Brain microvascular endothelial cell (primary cell): ENCODE results near the gene MRPL23.

Experiments used
- DNase-seq: peaks from one replicate; pipeline ENCODE4 v3.0.0-alpha.2; 2020
- H3K27ac ChIP-seq: fragments of 250-450 bp; sonication (Bioruptor Pico); 2 replicates; pipeline ENCODE4 v1.5.1; 2020; ENCODE audit warnings: mild to moderate bottlenecking, moderate library complexity
- H3K27me3 ChIP-seq: fragments of 250-450 bp; sonication (Bioruptor Pico); replicated peaks from 2 replicates; pipeline ENCODE4 v1.5.1; 2020; ENCODE audit warnings: mild to moderate bottlenecking
- H3K36me3 ChIP-seq: fragments of 250-450 bp; sonication (Bioruptor Pico); replicated peaks from 2 replicates; pipeline ENCODE4 v1.5.1; 2020; ENCODE audit warnings: mild to moderate bottlenecking
- H3K4me3 ChIP-seq: 2 replicates; pipeline ENCODE4 v1.5.1; 2011; ENCODE audit warnings: low read depth, mild to moderate bottlenecking, control low read depth, low read length, moderate library complexity
- in situ Hi-C: cut with HindIII; loops from 2 replicates; pipeline ENCODE4 v1.10.0; 2017; ENCODE audit warnings: low sequenced_read_pairs, low pct_ligation_motif_present
- TF ChIP-seq, protein P1 (sequence below): IDR thresholded peaks from 2 replicates; pipeline ENCODE4 v1.5.1; 2011; ENCODE audit warnings: low read depth, mild to moderate bottlenecking, moderate library complexity, low read length, control low read depth, inconsistent platforms; ENCODE audit errors: missing control alignments

MRPL23 gene

GRCh38 chr11:1942558-1943260 is 4.4 kb upstream of the MRPL23 start:
- Histone ChIP-seq H3K4me3 (no peak overlapping the region), H3K27ac (no peak overlapping the region), H3K36me3 (no peaks in the 10 kb centered on the region), H3K27me3 (no peaks in the 10 kb centered on the region)
- DNase-seq = no peak
- in situ Hi-C loops = no loop called here
- TF ChIP-seq, protein P1, sequence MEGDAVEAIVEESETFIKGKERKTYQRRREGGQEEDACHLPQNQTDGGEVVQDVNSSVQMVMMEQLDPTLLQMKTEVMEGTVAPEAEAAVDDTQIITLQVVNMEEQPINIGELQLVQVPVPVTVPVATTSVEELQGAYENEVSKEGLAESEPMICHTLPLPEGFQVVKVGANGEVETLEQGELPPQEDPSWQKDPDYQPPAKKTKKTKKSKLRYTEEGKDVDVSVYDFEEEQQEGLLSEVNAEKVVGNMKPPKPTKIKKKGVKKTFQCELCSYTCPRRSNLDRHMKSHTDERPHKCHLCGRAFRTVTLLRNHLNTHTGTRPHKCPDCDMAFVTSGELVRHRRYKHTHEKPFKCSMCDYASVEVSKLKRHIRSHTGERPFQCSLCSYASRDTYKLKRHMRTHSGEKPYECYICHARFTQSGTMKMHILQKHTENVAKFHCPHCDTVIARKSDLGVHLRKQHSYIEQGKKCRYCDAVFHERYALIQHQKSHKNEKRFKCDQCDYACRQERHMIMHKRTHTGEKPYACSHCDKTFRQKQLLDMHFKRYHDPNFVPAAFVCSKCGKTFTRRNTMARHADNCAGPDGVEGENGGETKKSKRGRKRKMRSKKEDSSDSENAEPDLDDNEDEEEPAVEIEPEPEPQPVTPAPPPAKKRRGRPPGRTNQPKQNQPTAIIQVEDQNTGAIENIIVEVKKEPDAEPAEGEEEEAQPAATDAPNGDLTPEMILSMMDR = no peak

DNA sequence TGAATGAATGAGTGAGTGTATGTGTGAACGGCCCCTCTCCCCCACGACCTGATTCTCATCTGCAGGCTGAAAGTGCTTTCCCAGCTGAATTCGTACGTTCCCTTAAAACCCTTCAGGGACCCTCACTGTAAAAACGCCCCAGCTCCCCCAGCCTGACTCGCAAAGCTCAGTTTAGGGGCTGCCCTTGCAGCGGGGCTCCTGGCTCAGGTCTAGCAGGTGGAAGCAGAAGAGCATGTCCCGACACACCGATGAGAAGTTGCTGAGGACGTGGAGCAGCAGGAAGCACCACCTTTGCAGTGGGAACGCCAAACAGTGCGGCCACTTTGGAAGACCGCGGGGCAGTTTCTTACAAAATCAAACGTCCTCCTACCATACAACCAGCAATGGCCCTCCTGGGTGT is 3.6 kb upstream of the MRPL23 start:
- Histone ChIP-seq H3K27ac (no peak overlapping the region), H3K27me3 (no peaks in the 10 kb centered on the region), H3K4me3 (no peak overlapping the region), H3K36me3 (no peaks in the 10 kb centered on the region)
- DNase-seq = no peak
- in situ Hi-C loops = no loop called here
- TF ChIP-seq, protein P1 = no peak

DNA sequence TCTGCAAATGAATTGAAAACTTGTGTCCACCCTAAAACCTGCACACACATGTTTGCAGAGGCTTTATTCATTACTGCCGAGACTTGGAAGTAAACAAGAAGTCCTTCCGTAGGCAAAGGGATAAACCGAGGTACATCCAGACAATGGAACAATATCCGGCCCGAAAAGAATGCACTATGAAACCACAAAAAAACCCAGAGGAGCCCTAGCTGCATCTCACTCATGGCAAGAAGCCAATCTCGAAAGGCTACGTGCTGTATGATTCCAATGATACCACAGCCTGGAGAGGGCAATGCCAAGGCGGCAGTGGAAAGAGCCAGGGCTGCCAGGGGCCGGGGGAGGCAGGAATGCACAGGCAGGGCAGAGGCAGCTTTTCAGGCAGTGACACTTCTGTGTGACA is 3.2 kb upstream of the MRPL23 start:
- Histone ChIP-seq H3K36me3 (no peaks in the 10 kb centered on the region), H3K4me3 (no peak overlapping the region)
- DNase-seq = no peak

GRCh38 chr11:1947592-1948237 is 583 bp downstream of the MRPL23 start:
- Histone ChIP-seq H3K4me3 (no peak overlapping the region), H3K27me3 (no peaks in the 10 kb centered on the region), H3K27ac (no peak overlapping the region), H3K36me3 (no peaks in the 10 kb centered on the region)
- no peak for DNase-seq
- in situ Hi-C loops = no loop called here
- TF ChIP-seq, protein P1 = no peak

More for the DNA sequence above, 3.2 kb upstream of the MRPL23 start:
- TF ChIP-seq, protein P1 = no peak
- no peak overlapping the region for H3K27ac ChIP-seq
- in situ Hi-C loops = no loop called here
- H3K27me3 ChIP-seq = no peaks in the 10 kb centered on the region

- in situ Hi-C loops = no loop called here
- no peaks in the 10 kb centered on the region for H3K27me3 ChIP-seq
- H3K4me3 ChIP-seq = no peak overlapping the region
- H3K36me3 ChIP-seq = no peaks in the 10 kb centered on the region
- DNase-seq = no peak
- H3K27ac ChIP-seq = no peak overlapping the region
- TF ChIP-seq, protein P1 = no peak
Observed at GRCh38 chr11:1948389-1948788, 1.3 kb downstream of the MRPL23 start.
